Testis (tissue), 2 donors: ENCODE measurements around the gene UBR3.
"Not testable (repeated sequence)": the region's sequence is repeated elsewhere in the genome, so short reads cannot be mapped to it uniquely, and the experiment has no call there.

Experiments
- CTCF ChIP-seq, 3 experiments: fragments of 450-650 bp in 2 of 3; fragments of 200-600 bp in 1 of 3; sonication (generic) in 1 of 3; IDR thresholded peaks; one replicate each; pipeline ENCODE4 v1.5.1; 2016 to 2019; ENCODE audit warnings: antibody characterized with exemption in 3 of 3, mild to moderate bottlenecking in 2 of 3, moderate library complexity in 1 of 3
- POLR2A ChIP-seq: fragments of 450-650 bp; IDR thresholded peaks from one replicate; pipeline ENCODE4 v1.6.1; 2017; ENCODE audit warnings: antibody characterized with exemption, mild to moderate bottlenecking, moderate library complexity

- not testable (repeated sequence) for TF ChIP-seq CTCF (IDR thresholded peaks at IDR 0.05); POLR2A
These were observed 39.0 kb downstream of the UBR3 start for GRCh38 chr2:169866230-169866629.
